Heart left ventricle (tissue), 16 donors: ENCODE data around the gene CFAP69. TPM values are rescaled to one million over a fixed set of nuclear protein-coding genes. Genes with fewer than 3 reads are reported as not detected.
A peak's percentile ranks its signal among the peaks of the same experiment; 100 is the strongest.

ENCODE experiments used
- ATAC-seq, 4 donors: fragments of 200-7000 bp; cut with Tn5 transposase; one replicate each; pipeline ENCODE4 v1.9.1; 2020 to 2022; ENCODE audit warnings: moderate library complexity in 4 of 4, mild to moderate bottlenecking in 3 of 4, moderate number of reproducible peaks in 1 of 4
- DNase-seq, 5 donors: peaks; one replicate each; pipeline ENCODE4 v3.0.0-alpha.2; 2020
- H3K27ac ChIP-seq, 12 donors: fragments of 200-600 bp; sonication (generic) in 4 of 12; one replicate each; pipeline versions ENCODE4 v1.5.0 to v1.8.0; 2016 to 2022; ENCODE audit warnings: mild to moderate bottlenecking in 2 of 12
- H3K27me3 ChIP-seq, 9 donors: fragments of 200-600 bp; sonication (generic) in 2 of 9; one replicate each; pipeline versions ENCODE4 v1.5.1 to v1.8.0; 2016 to 2022; ENCODE audit warnings: mild to moderate bottlenecking in 3 of 9
- H3K36me3 ChIP-seq, 9 donors: fragments of 200-600 bp; sonication (generic) in 2 of 9; one replicate each; pipeline versions ENCODE4 v1.5.0 to v1.8.0; 2018 to 2022; ENCODE audit warnings: mild to moderate bottlenecking in 2 of 9
- H3K4me1 ChIP-seq, 12 donors: fragments of 200-600 bp; sonication (generic) in 4 of 12; one replicate each; pipeline versions ENCODE4 v1.5.0 to v1.8.0; 2016 to 2022; ENCODE audit warnings: mild to moderate bottlenecking in 3 of 12
- H3K4me3 ChIP-seq, 12 donors: fragments of 200-600 bp; sonication (generic) in 4 of 12; one replicate each; pipeline versions ENCODE4 v1.5.0 to v1.8.0; 2017 to 2022; ENCODE audit warnings: mild to moderate bottlenecking in 9 of 12, moderate library complexity in 4 of 12
- H3K9me3 ChIP-seq, 12 donors: fragments of 200-600 bp; sonication (generic) in 4 of 12; one replicate each; pipeline versions ENCODE4 v1.5.0 to v1.8.0; 2016 to 2022; ENCODE audit warnings: mild to moderate bottlenecking in 1 of 12
- POLR2A ChIP-seq, 2 donors: fragments of 450-650 bp; IDR thresholded peaks; one replicate each; pipeline ENCODE4 v1.6.1; 2017; ENCODE audit warnings: antibody characterized with exemption in 2 of 2, mild to moderate bottlenecking in 2 of 2, moderate library complexity in 2 of 2
- WGBS, 4 donors: extraction: QIAGEN DNeasy Blood & Tissue Kit in 2 of 4; methylation state at CpG; one replicate each; pipeline versions ENCODE4 v1.1.5 to v1.1.7; 2013 to 2018; 5-methylcytosine and 5-hydroxymethylcytosine counted together
- intact Hi-C, 10 donors: fragments of 100-400 bp; cut with DNase I; formaldehyde crosslinking; loops; one replicate each; pipeline versions ENCODE4 v1.11.1 to v1.14.2; 2022
- polyA plus RNA-seq, 2 donors: library from polyadenylated mRNA; stranded (reverse); fragments of 200-250 nt; gene quantifications; one replicate each; pipeline ENCODE4 v1.2.3, GENCODE V29; 2013
- total RNA-seq, 9 donors: library from RNA; depleted of rRNA in 2 of 9; stranded (reverse); fragments of >200 nt in 2 of 9; fragmentation: NEBNext Ultra II Directional in 3 of 9; extraction: Animal tissue kit (Norgen Biotek cat#: 25700) in 3 of 9; gene quantifications; one replicate each; pipeline versions ENCODE4 v1.1.0 to v1.2.4, GENCODE V29; 2016 to 2023
- TF ChIP-seq, protein P1 (sequence below), 12 donors: fragments of 200-600 bp; sonication (generic) in 4 of 12; IDR thresholded peaks; one replicate each; pipeline versions ENCODE4 v1.5.0 to v1.8.0; 2018 to 2022; ENCODE audit warnings: antibody characterized with exemption in 12 of 12, mild to moderate bottlenecking in 5 of 12
- donor health status: ischemic (EF 13 %, LVEDD 7.1; RV severe dilation, severe dysfunction).
- donor health status: healthy with polysubstance abuse.
- donor health status: DM: no; HTN: yes; CAD: no.
- donor health status: DM: no; HTN: no; CAD: no.
- donor health status: ischemic (EF 25% LVEDD 6.9; RV normal size, moderate dysfunction).
- donor health status: ischemic (EF 25% LVEDD 5.7; RV mildly dilated, moderate dysfunction).
- donor health status: healthy.
- donor health status: DM: yes; HTN: yes; CAD: no.
- donor health status: ischemic (EF 35%, LVEDD 5.7; RV mildly dilated, moderate dysfunction).
- donor health status: nonischemic (EF 11% LVEDD 7.7; RV severe dilation, severe dysfunction).
- donor health status: DM: yes; HTN: yes; CAD: no.
- donor health status: PGD.
- donor health status: ischemic (EF 29% LVEDD 5.4; RV normal size, mild dysfunction).
- donor health status: nonischemic (EF 23%, LVEDD 6.1; RV moderate dilation, normal function).

Gene CFAP69
- total and polyA plus RNA-seq, 11 donors, result 1.0 to 4.5 (median 2.6) TPM

DNA sequence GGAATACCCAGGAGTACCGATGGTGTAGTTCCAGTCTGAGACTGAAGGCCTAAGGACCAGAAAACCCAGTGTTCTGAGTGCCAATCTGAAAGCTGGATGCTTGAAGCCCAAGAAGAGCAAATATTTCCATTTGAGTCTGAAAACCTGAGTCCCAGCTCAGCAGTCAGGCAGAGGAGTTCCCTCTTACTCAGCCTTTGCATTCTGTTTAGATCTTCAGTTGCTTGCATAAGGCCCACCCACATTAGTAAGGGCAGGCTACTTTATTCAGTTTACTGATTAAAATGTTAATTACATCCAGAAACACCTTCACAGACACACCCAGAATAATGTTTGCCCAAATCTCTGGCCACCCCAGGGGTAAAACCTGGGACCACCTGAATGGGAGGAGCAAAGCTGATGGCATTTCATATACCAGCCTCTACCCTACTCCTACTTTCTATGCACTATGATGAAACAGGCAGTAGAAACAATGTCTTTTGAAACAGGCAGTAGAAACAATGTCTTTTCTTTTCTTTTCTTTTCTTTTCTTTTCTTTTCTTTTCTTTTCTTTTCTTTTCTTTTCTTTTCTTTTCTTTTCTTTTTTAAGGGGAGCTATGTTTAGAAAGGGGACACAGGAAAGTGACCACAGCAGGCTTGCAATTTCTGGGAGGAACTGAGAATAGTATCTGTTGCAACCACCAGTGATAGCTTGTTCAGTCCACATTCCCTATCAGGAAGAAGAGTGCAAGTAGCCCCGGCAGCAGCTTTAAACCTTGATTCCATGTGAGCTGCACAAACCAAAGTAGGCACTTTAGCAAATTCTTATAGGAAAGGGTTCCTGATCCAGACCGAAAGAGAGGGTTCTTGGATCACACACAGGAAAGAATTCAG, 45.5 kb downstream of the CFAP69 start:
- Histone ChIP-seq H3K4me1 (peaks cover 0 to 5% (median 0%) of the 10 kb centered on the region in 12 donors), H3K4me3 (no peak overlapping the region), H3K9me3 (no peaks in the 10 kb centered on the region), H3K27me3 (no peaks in the 10 kb centered on the region), H3K27ac (no peak overlapping the region), H3K36me3 (peaks cover 0 to 23% (median 0%) of the 10 kb centered on the region in 9 donors)
- TF ChIP-seq POLR2A (IDR thresholded peaks at IDR 0.05), result no peak
- TF ChIP-seq, protein P1, sequence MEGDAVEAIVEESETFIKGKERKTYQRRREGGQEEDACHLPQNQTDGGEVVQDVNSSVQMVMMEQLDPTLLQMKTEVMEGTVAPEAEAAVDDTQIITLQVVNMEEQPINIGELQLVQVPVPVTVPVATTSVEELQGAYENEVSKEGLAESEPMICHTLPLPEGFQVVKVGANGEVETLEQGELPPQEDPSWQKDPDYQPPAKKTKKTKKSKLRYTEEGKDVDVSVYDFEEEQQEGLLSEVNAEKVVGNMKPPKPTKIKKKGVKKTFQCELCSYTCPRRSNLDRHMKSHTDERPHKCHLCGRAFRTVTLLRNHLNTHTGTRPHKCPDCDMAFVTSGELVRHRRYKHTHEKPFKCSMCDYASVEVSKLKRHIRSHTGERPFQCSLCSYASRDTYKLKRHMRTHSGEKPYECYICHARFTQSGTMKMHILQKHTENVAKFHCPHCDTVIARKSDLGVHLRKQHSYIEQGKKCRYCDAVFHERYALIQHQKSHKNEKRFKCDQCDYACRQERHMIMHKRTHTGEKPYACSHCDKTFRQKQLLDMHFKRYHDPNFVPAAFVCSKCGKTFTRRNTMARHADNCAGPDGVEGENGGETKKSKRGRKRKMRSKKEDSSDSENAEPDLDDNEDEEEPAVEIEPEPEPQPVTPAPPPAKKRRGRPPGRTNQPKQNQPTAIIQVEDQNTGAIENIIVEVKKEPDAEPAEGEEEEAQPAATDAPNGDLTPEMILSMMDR (IDR thresholded peaks at IDR 0.05), result no peak
- intact Hi-C loops, result loop anchor here in 2 of 10 donors (10.0 kb wide), 2 partner anchors 116 to 134 kb away; no protein-coding TSS in a partner anchor
- ATAC-seq, result no peak
- DNase-seq, result no peak
- 82 to 95% (median 85%) methylated on average over 3 of the region's 3 CpGs for WGBS, 4 donors

DNA sequence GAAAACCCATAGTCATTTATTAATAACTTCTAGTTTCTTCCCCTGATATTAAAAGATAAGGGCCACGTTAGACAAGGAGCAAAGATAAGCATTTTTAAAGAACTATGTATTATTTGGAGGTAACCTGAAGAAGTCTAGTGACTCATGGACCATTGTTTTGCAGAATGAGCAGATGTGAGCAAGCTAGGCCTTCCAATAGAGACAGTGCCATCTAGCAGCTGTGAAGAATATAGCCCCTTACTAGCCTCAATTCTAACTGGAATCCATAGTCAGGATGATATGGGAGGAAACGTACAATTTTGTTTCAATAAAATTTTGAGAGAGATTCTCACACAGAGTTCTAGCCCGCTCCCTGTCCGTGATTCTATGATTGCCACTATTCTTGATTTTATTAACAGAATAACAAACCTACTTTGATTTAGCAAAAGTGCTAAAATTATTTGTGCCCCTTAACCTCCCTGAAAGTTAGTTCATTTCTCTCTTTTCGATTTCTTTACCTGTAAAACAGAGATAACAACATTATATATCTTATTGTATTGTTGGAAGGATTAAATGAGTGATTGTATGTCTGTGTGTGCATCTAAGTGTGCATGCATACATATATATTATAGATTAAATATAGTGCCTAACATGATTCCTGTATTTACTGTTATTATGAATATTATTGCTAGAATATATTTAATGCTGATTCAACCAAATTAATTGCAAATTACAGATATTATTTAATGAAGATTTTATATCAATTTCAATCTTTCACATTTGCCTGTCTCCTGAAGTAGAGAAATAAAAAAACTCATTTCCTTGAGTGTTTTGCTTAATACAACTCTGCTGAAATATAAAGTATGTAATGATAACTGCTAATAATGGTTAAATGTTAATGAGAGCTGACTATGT, 53.4 kb downstream of the CFAP69 start:
- ATAC-seq, result peak in 3 of 4 donors; percentile 55 to 77 (median 75)
- WGBS, 4 donors, result 55 to 65% (median 59%) methylated on average over 5 of the region's 5 CpGs
- intact Hi-C loops, result loop anchor here in 2 of 10 donors (10.0 kb wide), 2 partner anchors 124 to 126 kb away; no protein-coding TSS in a partner anchor

DNA sequence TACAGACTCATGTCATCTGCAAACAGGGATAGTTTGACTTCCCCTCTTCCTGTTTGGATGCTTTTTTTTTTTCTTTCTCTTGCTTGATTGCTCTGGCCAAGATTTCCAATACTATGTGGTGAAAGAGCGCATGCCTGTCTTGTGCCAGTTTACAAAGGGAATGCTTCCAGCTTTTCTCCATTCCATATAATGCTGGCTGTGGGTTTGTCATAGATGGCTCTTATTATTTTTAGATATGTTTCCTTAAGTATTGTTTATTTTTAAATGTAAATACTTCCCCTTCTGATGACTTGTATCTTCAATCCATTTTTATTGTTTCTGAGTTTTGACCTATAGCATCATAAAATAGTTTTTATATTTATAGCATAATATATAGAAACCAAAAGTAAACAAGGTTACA, 58.3 kb downstream of the CFAP69 start:
- Histone ChIP-seq H3K27ac (no peak overlapping the region), H3K4me1 (no peaks in the 10 kb centered on the region), H3K4me3 (no peak overlapping the region), H3K27me3 (no peaks in the 10 kb centered on the region), H3K9me3 (no peaks in the 10 kb centered on the region), H3K36me3 (peaks cover 0 to 17% (median 3%) of the 10 kb centered on the region in 9 donors)
- ATAC-seq (no peak), DNase-seq (no peak)
- intact Hi-C loops, result no loop called here
- TF ChIP-seq, protein P1 (IDR thresholded peaks at IDR 0.05), result no peak
- no peak for TF ChIP-seq POLR2A (IDR thresholded peaks at IDR 0.05)
- WGBS, 4 donors, result 91 to 100% (median 96%) methylated on average over 1 of the region's 1 CpG

More for the DNA sequence above, 53.4 kb downstream of the CFAP69 start:
- Histone ChIP-seq H3K4me1 (peaks cover 0 to 4% (median 0%) of the 10 kb centered on the region in 12 donors), H3K36me3 (no peaks in the 10 kb centered on the region), H3K9me3 (no peaks in the 10 kb centered on the region), H3K27ac (no peak overlapping the region), H3K27me3 (no peaks in the 10 kb centered on the region), H3K4me3 (no peak overlapping the region)
- TF ChIP-seq, protein P1 (IDR thresholded peaks at IDR 0.05), result peak; percentile 8 to 63 (median 38)
- TF ChIP-seq POLR2A (IDR thresholded peaks at IDR 0.05), result no peak
- DNase-seq, result no peak
